ENCODE results near the gene TBC1D4.

GRCh38 chr13:75407473-75407872, 74.5 kb downstream of the TBC1D4 start:
- TF ChIP-seq CTCF (IDR thresholded peaks at IDR 0.05; ENCODE audit: insufficient read depth, low read depth, low read length) = no peak
- TF ChIP-seq EZH2 (IDR thresholded peaks at IDR 0.05; ENCODE audit: insufficient read depth, low read length) = no peak

Data from astrocyte (in vitro differentiated cells and primary cell).